NCI-H748 treated with DMSO at 0.1 percent for 48 hours (cell line): ENCODE measurements around the gene FAM120A.
"Not testable (repeated sequence)": the region's sequence is repeated elsewhere in the genome, so short reads cannot be mapped to it uniquely, and the experiment has no call there.

ENCODE experiments used
- DNase-seq: peaks from one replicate; lab custom pipeline; 2025; lab: John Stamatoyannopoulos, UW

The FAM120A gene

DNA sequence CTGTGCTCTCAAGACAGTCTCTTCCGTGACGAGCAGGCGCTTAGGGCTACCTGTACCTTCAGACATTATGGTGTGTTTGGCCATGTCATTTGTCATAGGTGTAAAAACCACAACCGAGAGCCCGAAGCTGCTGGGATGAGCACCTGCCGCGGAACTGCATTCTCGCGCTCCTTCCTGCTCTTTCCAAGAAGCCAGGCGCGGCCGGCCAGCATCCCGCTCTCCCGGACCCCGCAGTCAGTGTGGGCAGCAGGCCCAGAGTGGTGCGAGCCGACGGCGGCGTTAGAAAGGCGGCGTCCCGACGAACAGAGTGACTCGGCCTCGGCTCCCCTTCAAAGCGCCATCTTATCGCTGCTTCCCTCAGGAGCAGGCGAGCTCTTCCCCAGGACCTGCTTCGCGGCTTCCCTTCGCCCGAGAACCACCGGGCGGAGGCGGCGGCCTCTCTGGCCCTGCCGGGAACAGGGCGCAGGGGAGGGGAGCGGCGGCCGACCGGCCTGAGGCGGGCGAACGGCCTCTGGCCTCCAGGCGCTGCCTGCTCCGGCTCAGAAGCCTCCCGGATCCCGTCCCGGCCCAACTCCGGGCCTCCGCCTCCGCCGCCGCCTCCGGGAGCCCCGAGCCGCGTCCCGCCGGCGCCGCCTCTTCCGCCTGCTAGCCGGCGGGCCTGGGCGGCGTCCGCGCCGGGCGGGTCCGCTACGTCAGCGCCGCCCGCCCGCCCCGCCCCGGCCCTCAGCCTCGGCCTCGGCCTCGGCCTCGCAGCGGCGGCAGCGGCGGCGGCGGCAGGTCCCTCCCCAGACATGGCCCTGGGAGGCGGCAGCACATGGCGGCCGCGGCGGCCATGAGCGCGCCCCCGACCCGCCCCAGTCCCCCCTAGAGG, at the start of gene FAM120A:
TSS of gene FAM120A (plus strand) at position 741 of the 871 bp plus-strand sequence. CDS start 231 bp downstream, outside the sequence.
- DNase-seq = peak; percentile 57

- DNase-seq = no peak
These were observed 45.1 kb upstream of the FAM120A start for GRCh38 chr9:93406371-93406770.

DNA sequence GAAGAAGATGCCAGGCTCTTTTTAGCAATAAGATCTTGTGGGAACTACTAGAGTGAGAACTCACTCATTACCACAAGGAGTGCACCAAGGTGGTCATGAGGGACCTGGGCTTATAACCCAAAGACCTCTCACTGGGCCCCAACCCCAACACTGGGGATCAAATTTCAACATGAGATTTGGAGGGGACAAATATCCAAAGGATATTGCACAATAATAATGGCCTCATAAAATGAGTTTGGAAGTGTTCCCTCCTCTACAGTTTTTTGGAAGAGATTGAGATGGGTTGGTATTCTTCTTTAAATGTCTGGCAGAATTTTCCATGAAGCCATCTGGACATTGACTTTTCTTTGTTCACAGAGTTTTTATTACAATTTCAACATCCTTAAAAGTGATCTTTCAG, 38.0 kb upstream of the FAM120A start:
- no peak for DNase-seq

- DNase-seq = no peak
These were observed 36.3 kb upstream of the FAM120A start for GRCh38 chr9:93415176-93415690.

- no peak for DNase-seq
These were observed 34.8 kb upstream of the FAM120A start for GRCh38 chr9:93416530-93417235.

- DNase-seq = no peak
These were observed 33.9 kb upstream of the FAM120A start for GRCh38 chr9:93417538-93417937.

DNA sequence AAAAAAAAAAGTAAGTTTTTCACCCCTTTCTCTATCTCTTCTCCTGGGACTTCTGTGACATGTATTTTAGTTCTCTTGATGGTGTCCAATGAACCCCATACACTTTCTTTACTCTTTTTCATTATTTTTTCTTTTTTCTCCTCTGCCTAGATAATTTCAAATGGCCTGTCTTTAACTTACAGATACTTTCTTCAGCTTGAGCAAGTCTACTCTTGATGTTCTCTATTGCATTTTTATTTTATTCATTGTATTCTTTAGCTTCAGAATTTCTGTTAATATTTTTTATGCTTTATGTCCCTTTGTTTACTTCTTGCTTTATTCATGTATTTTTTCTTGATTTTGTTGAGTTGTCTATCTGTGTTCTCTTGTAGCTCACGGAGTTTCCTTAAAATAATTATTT, 32.5 kb upstream of the FAM120A start:
- DNase-seq = no peak

- no peak for DNase-seq
These were observed 28.4 kb upstream of the FAM120A start for GRCh38 chr9:93422977-93423616.

- no peak for DNase-seq
These were observed 23.7 kb upstream of the FAM120A start for GRCh38 chr9:93427655-93428379.

GRCh38 chr9:93431539-93432105, 19.9 kb upstream of the FAM120A start:
- no peak for DNase-seq

GRCh38 chr9:93432964-93433363, 18.5 kb upstream of the FAM120A start:
- no peak for DNase-seq

GRCh38 chr9:93434056-93434455, 17.4 kb upstream of the FAM120A start:
- DNase-seq = no peak

DNA sequence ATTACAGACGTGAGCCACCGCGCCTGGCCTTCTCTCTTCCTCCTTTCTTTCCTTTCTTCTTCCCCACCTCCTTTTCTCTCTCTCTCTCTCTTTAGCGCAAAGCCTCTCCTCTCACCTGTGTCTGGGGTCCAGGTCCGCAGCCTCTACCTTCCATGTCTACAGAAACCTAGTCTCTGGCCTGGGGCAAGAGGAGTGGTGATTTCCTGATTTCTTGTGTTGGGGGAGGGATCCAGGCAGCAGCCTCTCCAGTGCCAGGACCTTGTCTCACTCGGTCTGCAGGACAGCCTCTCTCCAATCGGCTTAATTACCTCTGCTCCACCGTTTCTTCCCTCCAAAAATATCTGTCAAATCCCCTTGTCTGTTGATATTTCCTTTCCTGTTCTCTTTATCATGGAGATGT, 16.1 kb upstream of the FAM120A start:
- no peak for DNase-seq

DNA sequence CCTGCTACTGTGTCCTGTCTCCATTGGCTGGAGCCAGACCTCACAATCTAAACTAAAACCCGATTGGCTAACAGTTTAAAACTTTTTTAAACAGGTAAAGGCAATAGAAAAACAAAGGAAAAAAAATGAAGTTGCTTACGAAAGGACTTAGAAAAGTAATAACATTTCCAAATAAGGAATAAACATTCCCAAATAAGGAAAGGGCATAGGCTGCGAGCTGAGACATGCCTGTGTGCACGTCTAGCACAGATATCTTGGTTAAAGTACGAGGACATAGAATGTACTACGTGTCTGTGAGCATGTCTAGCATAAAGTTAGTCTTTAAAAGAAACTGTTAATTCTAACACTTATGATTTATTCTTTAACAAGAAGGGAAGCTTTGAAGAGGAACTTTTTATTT, 15.3 kb upstream of the FAM120A start:
- DNase-seq = no peak

- no peak for DNase-seq
These were observed 14.7 kb upstream of the FAM120A start for GRCh38 chr9:93436655-93437407.

DNA sequence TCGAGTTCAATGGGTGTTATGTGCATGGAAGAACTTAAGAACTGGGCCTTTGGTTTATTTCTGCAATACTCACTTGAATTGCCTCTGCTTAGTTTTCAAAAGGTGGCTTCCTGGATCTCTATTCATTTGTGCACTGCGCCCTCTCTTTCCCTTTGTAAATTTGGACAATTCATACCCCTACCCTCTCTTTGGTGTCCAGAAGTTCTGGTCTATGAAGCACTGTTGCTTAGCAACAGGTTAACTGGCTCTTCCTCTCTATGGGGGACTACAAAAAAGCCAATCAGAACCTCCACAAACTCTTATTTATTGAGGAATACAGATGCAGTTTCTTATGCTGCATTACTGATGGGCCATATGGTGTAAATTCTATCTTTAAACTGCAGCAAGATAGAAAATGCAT, 13.5 kb upstream of the FAM120A start:
- no peak for DNase-seq

- not testable (repeated sequence) for DNase-seq
These were observed 12.2 kb upstream of the FAM120A start for GRCh38 chr9:93439301-93439700.

- DNase-seq = no peak
These were observed 10.4 kb upstream of the FAM120A start for GRCh38 chr9:93440896-93441580.

- no peak for DNase-seq
These were observed 5.4 kb upstream of the FAM120A start for GRCh38 chr9:93446073-93446472.

- no peak for DNase-seq
These were observed 3.8 kb upstream of the FAM120A start for GRCh38 chr9:93447655-93448054.
